Endothelial cell of umbilical vein (primary cell): ENCODE measurements around the gene NARS2.

Experiments used
- CTCF ChIP-seq, 2 donors: IDR thresholded peaks; 1 replicate in 1 of 2; 2 replicates in 1 of 2; pipeline ENCODE4 v1.5.1; 2011; ENCODE audit warnings: low read length in 2 of 2, mild to moderate bottlenecking in 2 of 2, moderate library complexity in 2 of 2, control low read depth in 1 of 2, inconsistent platforms in 1 of 2, low read depth in 1 of 2; ENCODE audit not compliant: insufficient read depth in 1 of 2; ENCODE audit errors: extremely low read depth in 1 of 2
- EZH2 ChIP-seq: IDR thresholded peaks from 2 replicates; pipeline ENCODE4 v1.6.1; 2012; ENCODE audit warnings: borderline replicate concordance, low read depth, mild to moderate bottlenecking, moderate library complexity, low read length, inconsistent platforms; ENCODE audit not compliant: severe bottlenecking
- FOS ChIP-seq: IDR thresholded peaks from 2 replicates; pipeline ENCODE4 v1.6.1; 2011; ENCODE audit warnings: mild to moderate bottlenecking, low read length, moderate library complexity, borderline replicate concordance; ENCODE audit not compliant: insufficient read depth
- GATA2 ChIP-seq: IDR thresholded peaks from 2 replicates; pipeline ENCODE4 v1.7.0; 2011; ENCODE audit warnings: low read depth, mild to moderate bottlenecking, moderate library complexity, mixed read lengths, low read length; ENCODE audit not compliant: insufficient read length, insufficient read depth
- JUN ChIP-seq: IDR thresholded peaks from 2 replicates; pipeline ENCODE4 v1.6.1; 2011; ENCODE audit warnings: borderline replicate concordance, low read depth; ENCODE audit not compliant: insufficient read length, insufficient read depth
- MAX ChIP-seq: IDR thresholded peaks from 2 replicates; pipeline ENCODE4 v1.6.1; 2011; ENCODE audit not compliant: insufficient read depth, insufficient read length
- MYC ChIP-seq: IDR thresholded peaks from one replicate; pipeline ENCODE4 v1.6.1; 2011; ENCODE audit warnings: mild to moderate bottlenecking, low read depth, low read length
- POLR2A ChIP-seq: IDR thresholded peaks from 2 replicates; pipeline ENCODE4 v1.6.1; 2012; ENCODE audit warnings: low read depth, mild to moderate bottlenecking, control low read depth, low read length
- POLR2AphosphoS5 ChIP-seq: IDR thresholded peaks from 2 replicates; pipeline ENCODE4 v1.6.1; 2012; ENCODE audit warnings: low read depth, mild to moderate bottlenecking, control low read depth, low read length, moderate library complexity; ENCODE audit not compliant: insufficient read depth

- no peak for TF ChIP-seq CTCF (IDR thresholded peaks at IDR 0.05; ENCODE audit: extremely low read depth in 1 of 2, insufficient read depth in 1 of 2, low read depth in 1 of 2, low read length in 2 of 2)
- TF ChIP-seq MYC: no peak
- no peak for TF ChIP-seq EZH2
- no peak for TF ChIP-seq POLR2A
- TF ChIP-seq POLR2AphosphoS5: no peak
- TF ChIP-seq MAX: no peak
- TF ChIP-seq GATA2: no peak
- no peak for TF ChIP-seq JUN
- no peak for TF ChIP-seq FOS
Observed at GRCh38 chr11:78429660-78430059, 145.0 kb downstream of the NARS2 start.
